HG03571 (cell line): Measurements from ENCODE around the gene MCM3.

Experiments used
- ATAC-seq: cut with Tn5 transposase; IDR thresholded peaks from one replicate; pipeline ENCODE4 v1.9.1; 2021; ENCODE audit not compliant: unreplicated experiment

Gene MCM3

DNA sequence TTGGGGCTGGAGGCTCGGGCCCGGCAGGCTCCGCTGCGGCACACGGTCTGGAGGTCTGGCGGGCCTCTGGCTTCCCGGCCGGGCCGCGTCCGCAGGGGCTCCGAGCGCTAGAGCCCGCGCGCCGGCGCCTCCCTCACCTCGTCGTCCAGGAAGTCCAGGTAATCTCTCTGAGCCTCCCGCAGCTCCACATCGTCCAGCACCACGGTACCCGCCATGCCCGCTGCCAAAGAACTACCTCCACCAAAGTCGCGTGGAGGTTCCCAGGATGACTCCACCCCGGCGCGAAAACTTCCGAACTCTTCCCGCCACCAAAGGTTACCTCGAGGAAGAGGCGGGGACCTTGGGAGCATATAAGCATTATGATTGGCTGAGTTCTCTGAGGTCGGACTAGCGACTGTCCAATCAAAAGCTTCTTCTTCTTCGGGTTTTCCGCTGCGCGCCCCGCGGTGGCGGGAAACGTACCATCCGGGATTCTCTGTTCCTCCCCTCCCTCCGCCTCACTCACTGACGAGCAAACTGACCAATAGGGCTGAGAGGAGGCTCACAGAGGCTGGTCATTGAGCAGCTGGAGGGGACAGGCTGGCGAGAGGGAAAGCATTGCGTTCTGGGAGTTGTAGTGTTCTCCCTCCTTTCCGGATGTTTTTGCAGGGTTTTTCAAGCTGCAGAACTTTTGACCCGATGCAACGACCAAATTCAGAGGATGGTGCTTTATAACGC, at the start of gene MCM3:
MCM3 (minus strand) TSS at position 283 of the 717 bp plus-strand sequence; CDS start at position 215, 68 bp downstream.
- peak; percentile 98 for ATAC-seq

DNA sequence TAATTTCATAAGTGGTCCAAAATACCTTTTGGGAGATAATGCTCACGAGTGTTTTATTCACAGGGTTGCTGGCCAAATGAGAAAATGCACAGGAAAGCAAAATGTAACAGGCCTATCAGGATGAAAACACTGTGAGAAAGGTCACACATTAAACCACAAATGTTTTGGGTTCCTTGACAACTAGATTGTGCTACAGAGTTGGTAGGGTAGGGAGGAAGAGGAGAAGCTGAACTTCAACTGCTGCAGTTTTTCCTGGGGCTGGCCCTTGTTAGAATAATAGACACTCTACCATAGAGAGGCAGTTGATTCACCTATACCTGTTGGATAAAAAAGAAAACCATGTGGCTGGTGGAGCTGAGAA, 49.3 kb upstream of the MCM3 start:
- no peak for ATAC-seq

DNA sequence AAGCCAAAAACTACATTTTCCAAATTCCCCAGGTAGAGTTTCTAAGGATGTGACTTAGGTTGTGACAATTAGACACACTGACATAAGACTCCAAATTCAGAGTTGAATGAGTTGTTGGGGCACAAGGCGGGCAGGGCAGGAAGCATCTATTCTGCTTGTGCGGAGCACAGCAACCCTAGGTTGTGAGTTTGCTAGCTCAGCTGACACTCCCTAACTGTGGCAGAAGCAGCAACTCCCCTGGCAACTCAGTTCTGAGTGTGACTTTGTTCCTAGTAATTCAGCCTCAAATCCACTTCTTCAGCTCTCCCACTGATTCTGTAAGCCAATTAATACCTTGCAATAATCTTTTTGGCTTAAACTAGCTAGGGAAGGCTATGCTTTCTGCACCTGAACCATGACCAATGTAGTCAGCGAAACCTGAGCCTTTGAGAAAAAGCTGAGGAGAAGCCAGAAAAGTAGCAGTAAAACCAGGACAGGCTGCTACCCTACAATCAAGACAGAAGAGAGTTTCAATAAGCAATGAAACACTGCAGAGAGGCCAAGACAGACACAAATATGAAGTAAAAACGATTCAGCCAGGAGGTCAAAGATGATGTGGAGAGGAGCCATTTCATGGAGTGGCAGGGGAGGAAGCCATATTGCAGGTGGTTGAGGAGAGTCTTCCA, 47.4 kb upstream of the MCM3 start:
- no peak for ATAC-seq

DNA sequence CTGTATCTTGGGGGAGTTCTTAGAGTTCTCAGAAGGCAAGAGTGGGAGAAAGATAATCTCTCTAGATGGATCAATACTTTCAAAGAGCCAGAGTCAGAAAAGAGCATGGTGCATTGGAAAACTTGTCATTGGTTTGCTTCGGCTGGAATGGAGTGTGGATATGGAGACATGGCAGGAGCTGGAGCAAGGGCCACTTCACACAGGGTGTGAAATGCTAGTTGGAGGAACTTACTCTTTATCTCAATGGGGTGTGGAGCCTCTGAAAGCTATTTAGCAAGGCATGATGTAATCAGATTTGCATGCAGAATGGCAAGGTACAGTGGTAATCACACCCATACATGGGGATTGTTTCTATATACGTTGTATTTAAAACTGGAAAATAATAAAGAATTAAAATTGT, 45.9 kb upstream of the MCM3 start:
- no peak for ATAC-seq

GRCh38 chr6:52328729-52329128, 44.2 kb upstream of the MCM3 start:
- no peak for ATAC-seq

DNA sequence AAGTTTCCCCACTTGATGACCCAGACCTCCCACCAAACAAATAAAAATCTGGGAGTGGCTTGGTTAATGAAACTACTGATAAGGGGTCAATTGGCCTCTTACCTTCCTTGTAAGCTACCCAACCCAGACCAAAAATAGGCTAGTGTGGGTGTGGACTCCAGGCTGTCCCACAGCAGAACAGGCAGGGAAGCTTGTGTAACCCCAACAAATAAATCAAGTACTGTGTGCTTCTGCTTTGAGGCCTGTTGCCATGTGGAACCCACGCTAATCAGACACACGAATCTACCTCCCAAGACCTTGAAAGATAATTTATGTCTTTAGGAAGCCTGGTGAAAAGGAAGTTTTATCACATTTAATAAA, 43.7 kb upstream of the MCM3 start:
- no peak for ATAC-seq

DNA sequence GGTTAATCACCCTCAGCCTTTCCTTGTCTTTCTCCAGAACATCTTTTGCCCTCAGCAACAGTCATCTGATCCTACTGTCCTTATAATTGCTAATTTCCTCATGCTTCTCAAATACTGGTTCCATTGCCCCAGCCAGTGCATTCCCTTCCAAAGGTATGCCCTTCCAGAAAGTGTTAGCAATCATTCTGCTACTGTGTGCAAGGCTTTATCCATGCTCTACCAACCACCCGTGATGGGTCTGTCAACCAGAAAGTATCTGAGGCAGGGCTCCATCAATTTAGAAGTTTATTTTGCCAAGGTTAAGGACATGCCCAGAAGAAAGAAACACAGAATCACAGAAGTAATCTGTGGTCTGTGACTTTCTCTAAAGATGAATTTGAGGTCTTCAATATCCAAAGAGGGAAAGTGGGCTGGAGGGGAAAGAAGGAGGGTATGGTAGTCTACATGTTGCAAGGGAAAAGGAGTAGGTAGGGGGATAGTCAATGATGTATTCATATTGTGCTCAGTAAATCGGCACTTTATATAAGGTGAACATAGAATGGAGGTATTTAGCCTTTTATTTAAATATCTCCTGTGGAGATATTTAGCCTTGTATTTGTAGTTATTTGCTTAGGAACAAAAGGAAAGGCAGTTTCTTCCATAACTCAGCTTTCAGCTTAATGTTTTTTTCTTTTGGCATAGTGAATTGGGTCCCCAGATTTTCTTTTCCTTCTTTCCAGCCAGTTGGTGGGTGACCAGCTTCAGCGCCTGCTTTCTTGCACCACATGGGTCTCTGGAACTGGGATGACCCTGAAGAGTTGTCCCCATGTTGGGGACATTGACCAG, 42.2 kb upstream of the MCM3 start:
- ATAC-seq: no peak

- no peak for ATAC-seq
Measured at GRCh38 chr6:52325695-52326471, 41.3 kb upstream of the MCM3 start.

DNA sequence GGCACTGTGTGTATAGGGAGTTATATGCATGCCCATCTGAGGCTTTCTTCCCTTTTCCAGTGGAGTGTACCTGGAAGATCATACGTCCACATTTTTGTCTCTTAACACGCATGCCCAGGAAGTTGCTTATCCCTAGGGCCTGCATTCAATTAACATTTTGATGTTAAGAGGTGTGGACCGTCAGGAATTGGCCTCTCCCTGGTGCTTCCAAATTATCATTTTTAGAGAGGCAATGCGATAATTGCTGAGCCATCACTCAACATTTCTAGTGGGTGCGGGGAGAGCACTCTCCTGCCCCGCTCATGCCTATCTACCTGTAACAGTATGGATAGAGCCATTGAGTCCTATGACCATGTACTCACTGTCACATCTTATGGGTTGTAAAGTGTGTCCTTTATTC, 39.6 kb upstream of the MCM3 start:
- ATAC-seq: no peak

DNA sequence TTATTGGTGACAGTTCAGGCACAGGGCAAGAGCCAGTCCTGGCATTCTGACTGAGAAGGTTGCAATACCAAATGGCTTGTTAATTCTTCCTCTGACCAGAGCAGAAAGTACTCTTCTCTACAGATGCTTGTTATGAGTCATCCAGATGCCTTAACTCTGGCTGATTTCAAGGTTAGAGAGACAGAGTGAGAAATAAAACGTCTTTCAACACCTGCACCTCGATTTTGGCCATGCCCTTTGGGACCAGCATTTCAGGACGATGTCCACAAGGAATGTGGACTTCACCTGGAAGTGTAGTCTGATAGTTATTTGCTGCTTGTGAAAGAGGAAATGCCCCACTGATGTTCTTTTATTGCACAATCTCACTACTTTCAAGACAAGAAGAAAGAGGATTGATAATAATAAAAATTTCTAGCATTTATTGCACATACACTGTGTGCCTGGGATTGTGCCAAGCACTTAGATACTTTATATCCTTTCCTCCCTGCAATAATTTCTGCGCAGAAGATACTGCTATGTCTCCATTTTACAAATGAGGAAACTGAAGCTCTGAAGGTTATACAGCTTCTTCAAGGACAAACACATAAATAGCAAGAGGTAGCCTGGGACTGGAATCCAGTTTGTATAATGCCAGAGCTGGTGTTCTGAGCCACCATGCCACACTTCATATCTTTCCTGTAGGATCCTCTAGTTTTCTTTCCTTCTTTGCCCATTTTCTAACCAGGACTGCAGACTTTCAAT, 33.5 kb upstream of the MCM3 start:
- ATAC-seq: peak; percentile 100

GRCh38 chr6:52317211-52317610, 32.7 kb upstream of the MCM3 start:
- ATAC-seq: no peak

GRCh38 chr6:52314752-52315151, 30.2 kb upstream of the MCM3 start:
- no peak for ATAC-seq

- no peak for ATAC-seq
Measured at GRCh38 chr6:52312461-52312860, 27.9 kb upstream of the MCM3 start.

DNA sequence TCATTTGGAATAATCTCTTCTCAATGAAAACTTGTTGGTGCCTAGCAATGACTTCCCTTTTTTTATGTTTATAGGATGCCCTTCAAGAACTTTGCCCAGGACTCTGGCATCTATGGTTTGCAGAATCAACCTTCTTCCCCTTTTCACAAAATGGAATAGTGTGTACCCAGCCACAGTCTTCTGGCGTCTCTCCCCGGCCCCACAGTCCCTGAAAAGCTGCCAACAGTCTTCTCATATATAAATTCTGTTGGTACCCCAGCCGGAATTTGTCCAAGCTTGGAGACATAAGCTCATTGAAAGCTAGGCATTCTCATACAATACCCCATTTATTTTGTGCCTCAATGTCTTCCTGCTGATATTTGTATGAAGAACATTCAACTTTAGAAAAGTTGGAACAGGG, 26.4 kb upstream of the MCM3 start:
- ATAC-seq: no peak

DNA sequence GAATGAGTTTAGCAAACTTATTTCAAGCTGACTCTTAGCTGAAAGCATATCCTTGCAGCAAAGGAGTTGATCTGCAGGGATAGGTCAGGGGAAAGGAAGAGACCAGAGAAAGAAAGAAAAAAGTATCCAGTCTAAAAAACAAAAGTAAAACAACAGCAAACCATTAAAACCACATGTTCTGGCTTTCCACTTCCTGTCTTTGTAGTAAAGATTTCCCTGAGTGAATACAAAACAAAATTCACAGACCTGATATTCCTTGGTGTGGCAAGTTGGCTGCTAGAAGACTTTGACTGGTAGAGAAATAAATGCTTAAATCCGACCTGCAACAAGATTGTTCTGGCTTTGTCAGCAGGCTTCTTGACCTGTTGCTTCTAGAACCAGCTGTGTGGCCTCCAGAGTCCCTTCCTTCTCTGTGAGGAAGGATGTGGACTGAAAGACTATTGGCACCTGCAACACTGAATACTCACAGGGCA, 23.4 kb upstream of the MCM3 start:
- no peak for ATAC-seq

DNA sequence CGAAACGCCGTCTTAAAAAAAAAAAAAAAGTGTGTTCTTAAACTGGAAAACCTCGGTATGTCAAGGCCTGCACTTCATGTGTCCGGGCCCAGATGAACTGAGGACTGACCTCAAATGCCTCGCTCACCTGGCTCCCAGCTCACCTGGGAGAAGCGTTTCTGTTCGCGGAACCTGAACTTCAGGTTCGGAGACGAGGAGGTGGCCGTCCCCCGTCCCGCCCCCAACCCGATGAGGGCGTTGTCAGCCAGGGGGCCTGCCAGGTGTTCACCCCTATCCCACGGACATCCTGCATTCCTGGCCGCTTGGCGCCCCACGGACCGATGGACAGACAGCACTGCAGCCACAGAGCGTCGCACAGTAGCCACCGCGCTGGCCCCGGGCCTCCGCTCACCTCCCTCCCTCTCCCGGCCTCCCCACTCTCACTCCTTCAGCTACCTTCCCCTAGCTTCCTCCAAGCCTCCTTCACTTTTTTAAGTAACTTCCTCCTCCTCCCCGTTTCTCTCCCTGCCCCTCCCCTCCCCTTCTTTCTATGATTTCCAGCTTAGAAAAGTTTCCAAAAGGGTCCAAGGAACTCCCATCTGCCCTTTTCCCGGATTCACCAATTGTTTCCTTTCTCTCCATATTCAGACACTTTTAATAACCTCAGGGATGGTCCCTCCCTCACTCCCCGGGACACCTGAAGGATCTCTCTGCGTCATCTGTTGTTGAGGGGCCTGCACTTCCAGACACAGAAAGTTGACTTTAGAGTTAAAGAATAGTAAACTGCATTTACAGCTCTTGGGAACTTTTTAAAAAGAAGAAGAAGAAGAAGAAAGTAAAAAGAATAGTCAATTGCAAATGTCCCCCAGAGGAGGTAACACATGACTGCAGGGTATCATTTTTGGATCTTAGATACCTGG, 22.7 kb upstream of the MCM3 start:
- ATAC-seq: no peak

DNA sequence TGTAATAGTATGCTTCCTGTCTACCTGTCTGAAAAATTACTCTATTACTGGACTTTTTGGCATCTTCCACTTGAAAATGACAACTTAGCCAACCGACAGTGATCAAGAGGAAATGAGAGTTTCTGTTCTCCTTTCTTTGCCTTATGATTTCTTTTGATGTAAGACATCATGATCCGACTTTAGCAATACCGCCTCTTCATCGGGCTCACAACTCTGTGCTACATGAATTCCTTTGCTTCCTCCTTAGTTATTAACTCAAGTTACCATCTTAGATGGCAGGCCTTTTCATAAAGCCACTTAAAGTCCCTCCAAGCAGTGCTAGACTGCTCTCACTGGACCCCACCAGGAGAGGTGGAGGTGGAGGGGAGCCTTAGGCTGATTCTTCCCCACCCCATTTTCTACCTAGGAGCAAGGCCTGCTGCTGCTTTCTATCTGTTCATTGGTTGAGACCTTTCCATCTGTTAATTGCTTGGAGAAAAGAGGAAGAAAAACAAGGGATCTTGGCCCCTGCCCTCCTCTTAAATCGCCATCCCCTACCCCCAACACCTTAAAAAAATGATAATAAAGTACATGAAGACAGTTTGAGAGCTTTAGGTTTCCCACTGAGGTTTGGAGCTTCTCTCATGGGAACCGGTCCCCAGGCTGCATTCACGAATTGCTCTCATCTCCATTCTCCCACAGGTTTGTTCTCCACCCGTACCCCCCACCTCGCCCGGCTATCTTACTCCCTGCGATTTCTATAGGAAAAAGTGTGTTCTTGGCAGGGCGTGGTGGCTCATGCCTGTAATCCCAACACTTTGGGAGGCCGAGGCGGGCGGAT, 21.6 kb upstream of the MCM3 start:
- ATAC-seq: peak; percentile 72

GRCh38 chr6:52305411-52305810, 20.9 kb upstream of the MCM3 start:
- ATAC-seq: peak; percentile 6

- ATAC-seq: peak; percentile 43
Measured at GRCh38 chr6:52304983-52305390, 20.4 kb upstream of the MCM3 start.
